ENCODE measurements around the gene NHERF2.
A peak's percentile ranks its signal among the peaks of the same experiment; 100 is the strongest.
"Not testable (repeated sequence)": the region's sequence is repeated elsewhere in the genome, so short reads cannot be mapped to it uniquely, and the experiment has no call there.

Gene NHERF2

GRCh38 chr16:2005646-2006045, 21.1 kb upstream of the NHERF2 start:
- no peak for DNase-seq (ENCODE audit: low spot score)
- no peak for FAIRE-seq

- no peak for DNase-seq (ENCODE audit: low spot score)
- FAIRE-seq, result no peak
These were observed 20.4 kb upstream of the NHERF2 start for GRCh38 chr16:2006317-2006716.

GRCh38 chr16:2007081-2007836, 19.4 kb upstream of the NHERF2 start:
- FAIRE-seq, result no peak
- no peak for DNase-seq (ENCODE audit: low spot score)

GRCh38 chr16:2008009-2008526, 18.6 kb upstream of the NHERF2 start:
- DNase-seq (ENCODE audit: low spot score) (peak; percentile 12), FAIRE-seq (no peak)

DNA sequence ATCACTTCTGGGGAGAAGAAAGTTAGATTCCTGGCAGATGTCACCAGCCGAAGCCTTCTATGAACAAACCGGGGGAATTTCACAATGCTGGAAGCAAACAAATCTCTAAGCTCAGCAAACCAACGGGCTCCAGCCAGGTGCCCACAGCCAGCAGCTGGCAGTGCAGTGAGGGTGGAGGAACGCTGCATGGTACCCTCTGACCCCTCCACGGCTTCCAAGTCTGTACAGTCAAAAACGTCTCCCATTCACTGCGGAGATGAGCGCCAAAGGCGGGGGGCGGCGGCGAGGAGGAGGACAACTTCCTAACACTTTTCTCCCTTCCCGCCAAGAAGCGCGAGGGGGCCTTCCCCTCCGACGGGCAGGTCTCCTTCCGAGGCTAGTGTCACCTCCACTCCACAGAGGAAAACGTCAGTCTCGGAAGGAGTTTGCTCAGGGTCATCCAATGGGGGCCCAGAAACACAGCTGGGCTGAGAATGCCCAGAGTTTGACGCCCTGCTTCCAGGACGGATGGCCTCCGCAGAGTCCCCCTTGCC, 18.0 kb upstream of the NHERF2 start:
- DNase-seq (ENCODE audit: low spot score), result no peak
- no peak for FAIRE-seq

GRCh38 chr16:2009164-2009711, 17.5 kb upstream of the NHERF2 start:
- FAIRE-seq (no peak), DNase-seq (ENCODE audit: low spot score) (no peak)

GRCh38 chr16:2009791-2010510, 16.8 kb upstream of the NHERF2 start, which contains the start of gene ZNF598:
Gene ZNF598, minus strand, starts transcription at chr16:2009821.
- no peak for FAIRE-seq
- DNase-seq (ENCODE audit: low spot score), result peak; percentile 65

DNA sequence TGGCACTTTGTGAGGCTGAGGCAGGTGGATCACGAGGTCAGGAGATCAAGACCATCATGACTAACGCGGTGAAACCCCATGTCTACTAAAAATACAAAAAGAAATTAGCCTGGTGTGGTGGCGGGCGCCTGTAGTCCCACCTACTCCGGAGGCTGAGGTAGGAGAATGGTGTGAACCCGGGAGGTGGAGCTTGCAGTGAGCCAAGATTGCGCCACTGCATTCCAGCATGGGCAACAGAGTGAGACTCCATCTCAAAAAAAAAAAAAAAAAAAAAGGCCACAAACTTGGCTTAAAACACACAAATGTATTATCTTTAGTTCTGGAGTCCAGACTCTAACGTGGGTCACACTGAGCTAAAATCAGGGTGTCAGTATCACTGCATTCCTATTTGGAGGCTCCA, 15.0 kb upstream of the NHERF2 start:
- not testable (repeated sequence) for FAIRE-seq; DNase-seq (ENCODE audit: low spot score)

DNA sequence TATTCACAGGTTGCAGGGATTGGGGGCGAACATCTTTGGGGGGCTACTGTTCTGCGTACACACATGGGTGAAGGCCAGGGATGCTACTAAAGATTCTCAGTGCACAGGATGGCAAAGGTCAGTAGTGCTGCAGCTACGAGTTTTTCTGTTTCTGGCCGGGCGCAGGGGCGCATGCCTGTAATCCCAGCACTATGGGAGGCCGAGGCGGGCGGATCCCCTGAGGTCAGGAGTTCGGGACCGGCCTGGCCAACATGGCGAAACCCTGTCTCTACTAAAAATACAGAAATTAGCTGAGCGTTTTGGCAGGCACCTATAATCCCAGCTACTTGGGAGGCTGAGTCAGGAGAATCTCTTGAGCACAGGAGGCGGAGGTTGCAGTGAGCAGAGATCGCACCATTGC, 13.2 kb upstream of the NHERF2 start:
- FAIRE-seq, result no peak
- DNase-seq (ENCODE audit: low spot score), result no peak

DNA sequence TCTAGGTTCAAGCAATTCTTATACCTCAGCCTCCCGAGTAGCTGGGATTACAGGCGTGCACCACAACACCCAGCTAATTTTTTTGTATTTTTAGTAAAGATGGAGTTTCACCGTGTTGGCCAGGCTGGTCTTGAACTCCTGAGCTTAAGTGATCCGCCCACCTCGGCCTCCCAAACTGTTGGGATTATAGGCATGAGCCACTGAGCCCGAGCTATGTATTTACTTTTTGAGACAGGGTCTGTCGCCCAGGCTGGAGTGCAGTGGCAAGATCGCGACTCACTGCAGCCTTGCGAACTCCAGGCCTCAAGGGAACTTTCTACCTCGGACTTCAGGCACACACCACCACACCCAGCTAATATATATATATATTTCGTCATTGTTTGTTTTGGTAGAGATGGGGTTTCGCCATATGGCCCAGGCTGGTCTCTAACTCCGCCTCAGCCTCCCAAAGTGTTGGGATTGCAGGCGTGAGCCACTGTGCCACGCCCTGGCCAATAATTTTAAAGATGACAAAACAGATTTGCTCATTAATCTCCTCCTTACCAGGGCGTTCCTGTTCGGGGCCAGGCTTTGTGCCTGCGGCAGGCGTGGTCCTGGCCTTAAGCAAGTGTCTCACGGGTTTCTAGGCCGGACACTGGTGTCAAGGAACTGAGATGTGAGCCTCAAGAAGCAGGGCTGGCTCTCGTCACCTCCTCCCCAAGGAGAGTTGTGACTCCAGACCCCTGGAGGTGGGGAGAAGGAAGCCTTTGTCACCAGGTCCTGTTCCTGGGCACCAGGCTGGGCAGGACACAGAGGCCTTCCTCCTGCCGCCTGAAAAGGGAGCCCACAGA, 11.4 kb upstream of the NHERF2 start:
- DNase-seq (ENCODE audit: low spot score), result no peak
- FAIRE-seq, result no peak

GRCh38 chr16:2015947-2016208, 10.8 kb upstream of the NHERF2 start:
- FAIRE-seq (no peak), DNase-seq (ENCODE audit: low spot score) (no peak)

GRCh38 chr16:2016407-2016922, 10.2 kb upstream of the NHERF2 start:
- no peak for FAIRE-seq
- DNase-seq (ENCODE audit: low spot score), result no peak

- DNase-seq (ENCODE audit: low spot score) (no peak), FAIRE-seq (no peak)
These were observed 7.2 kb upstream of the NHERF2 start, which contains the start of gene NPW for GRCh38 chr16:2019518-2019920. Gene NPW, plus strand, starts transcription at chr16:2019785.

- DNase-seq (ENCODE audit: low spot score), result no peak
- FAIRE-seq, result no peak
These were observed 6.5 kb upstream of the NHERF2 start for GRCh38 chr16:2019921-2020831.

GRCh38 chr16:2022723-2023091, 4.0 kb upstream of the NHERF2 start:
- FAIRE-seq (no peak), DNase-seq (ENCODE audit: low spot score) (no peak)

GRCh38 chr16:2023092-2024031, 3.3 kb upstream of the NHERF2 start:
- DNase-seq (ENCODE audit: low spot score) (peak; percentile 71), FAIRE-seq (no peak)

GRCh38 chr16:2024032-2024420, 2.7 kb upstream of the NHERF2 start:
- DNase-seq (ENCODE audit: low spot score) (no peak), FAIRE-seq (no peak)

- DNase-seq (ENCODE audit: low spot score) (no peak), FAIRE-seq (no peak)
These were observed 1.5 kb upstream of the NHERF2 start for GRCh38 chr16:2025251-2025650.

DNA sequence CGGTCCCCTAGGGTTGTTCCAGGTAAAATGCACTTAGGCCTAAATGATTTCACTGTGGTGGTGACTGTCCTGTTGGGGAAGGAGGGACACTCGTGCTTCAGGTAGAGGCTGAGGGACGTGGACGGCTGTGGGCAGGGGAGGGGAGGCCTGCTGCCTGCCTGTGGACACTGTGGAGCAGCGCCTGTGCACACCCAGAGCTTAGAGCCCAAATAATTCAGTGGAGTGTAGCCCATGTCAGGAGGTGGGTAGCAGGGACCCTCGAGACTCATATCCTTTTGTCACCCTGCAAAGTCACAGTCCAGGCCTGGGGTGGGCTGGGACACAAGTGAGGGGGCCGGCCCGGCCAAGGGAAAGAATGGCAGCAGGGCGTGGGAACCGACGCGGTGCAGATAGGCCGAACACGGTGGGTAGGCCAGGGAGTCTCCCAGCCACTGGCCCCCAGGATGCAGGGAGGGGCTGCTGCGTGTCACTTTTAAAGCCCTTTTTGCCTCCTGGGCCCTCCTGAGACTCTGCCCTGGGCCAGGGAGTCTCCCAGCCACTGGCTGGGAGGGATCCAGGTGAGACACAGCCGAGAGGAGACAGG, 733 bp upstream of the NHERF2 start:
- FAIRE-seq (no peak), DNase-seq (ENCODE audit: low spot score) (no peak)
